Ishikawa (cell line): Measurements from ENCODE around the gene CHN2.

Experiments
- CEBPB ChIP-seq: IDR thresholded peaks from 2 replicates; pipeline ENCODE4 v1.6.1; 2012
- CREB1 ChIP-seq: IDR thresholded peaks from 2 replicates; pipeline ENCODE4 v1.6.1; 2012; ENCODE audit warnings: low read depth
- EGR1 ChIP-seq: IDR thresholded peaks from 2 replicates; pipeline ENCODE4 v1.6.1; 2012
- EP300 ChIP-seq: IDR thresholded peaks from 2 replicates; pipeline ENCODE4 v1.6.1; 2012; ENCODE audit warnings: borderline replicate concordance
- FOXM1 ChIP-seq: IDR thresholded peaks from 2 replicates; pipeline ENCODE4 v1.6.1; 2012; ENCODE audit warnings: low read depth, borderline replicate concordance
- NFIC ChIP-seq: IDR thresholded peaks from 2 replicates; pipeline ENCODE4 v1.6.1; 2012
- RAD21 ChIP-seq: IDR thresholded peaks from 2 replicates; pipeline ENCODE4 v1.6.1; 2012; ENCODE audit warnings: low read depth
- TAF1 ChIP-seq: IDR thresholded peaks from 2 replicates; pipeline ENCODE4 v1.6.1; 2012; ENCODE audit warnings: low read depth, mild to moderate bottlenecking
- TCF12 ChIP-seq: IDR thresholded peaks from 2 replicates; pipeline ENCODE4 v1.6.1; 2012; ENCODE audit warnings: low read depth
- TEAD4 ChIP-seq: IDR thresholded peaks from 2 replicates; pipeline ENCODE4 v1.6.1; 2012
- YY1 ChIP-seq: IDR thresholded peaks from 2 replicates; pipeline ENCODE4 v1.6.1; 2012; ENCODE audit warnings: low read depth
- ZBTB7A ChIP-seq: IDR thresholded peaks from 2 replicates; pipeline ENCODE4 v1.6.1; 2012; ENCODE audit warnings: low read depth
- TF ChIP-seq, protein P1 (sequence below): IDR thresholded peaks from 2 replicates; pipeline ENCODE4 v1.6.1; 2012
- TF ChIP-seq, protein P2 (sequence below): IDR thresholded peaks from 2 replicates; pipeline ENCODE4 v1.6.1; 2012
- TF ChIP-seq, protein P3 (sequence below): IDR thresholded peaks from 2 replicates; pipeline ENCODE4 v1.6.1; 2012; ENCODE audit warnings: low read depth, mild to moderate bottlenecking

Gene CHN2

DNA sequence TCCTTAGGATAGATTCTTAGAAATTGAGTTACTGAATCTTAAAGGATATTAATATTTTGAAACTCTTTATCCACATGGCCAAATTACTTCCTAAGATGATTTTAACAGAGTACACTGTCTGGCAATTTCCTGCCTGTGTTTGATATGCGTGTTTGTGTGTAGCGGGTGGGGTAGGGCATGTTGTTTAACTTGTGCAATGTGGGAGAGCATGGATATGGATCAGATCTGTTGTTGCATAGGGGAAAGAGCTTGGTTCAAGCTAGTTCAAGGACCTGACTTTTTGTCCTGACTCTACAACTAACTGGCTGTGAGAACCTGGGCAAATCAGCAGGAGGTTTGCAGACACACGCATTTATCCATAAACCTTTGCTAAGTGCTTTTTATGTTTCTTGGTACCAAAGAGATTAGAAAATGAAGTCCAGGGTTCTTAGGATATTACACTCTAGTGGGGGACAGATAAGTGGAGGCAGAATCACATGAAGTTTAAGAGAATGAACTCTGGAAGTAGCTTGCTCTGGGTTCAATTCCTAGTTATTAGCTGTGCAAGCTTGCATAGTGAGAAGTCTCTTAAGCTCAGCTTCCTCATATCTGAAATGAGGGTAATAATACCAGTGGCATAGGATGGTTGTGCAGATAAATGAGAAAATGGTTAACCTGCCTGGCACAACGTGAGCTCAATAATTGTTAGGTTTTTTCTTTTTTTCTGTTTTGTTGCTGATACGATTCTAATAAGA is 272.8 kb downstream of the CHN2 start:
- TF ChIP-seq CREB1 (no peak), TAF1 (no peak), NFIC (no peak), RAD21 (no peak), EP300 (no peak), CEBPB (no peak), YY1 (no peak)
- TF ChIP-seq, protein P1, sequence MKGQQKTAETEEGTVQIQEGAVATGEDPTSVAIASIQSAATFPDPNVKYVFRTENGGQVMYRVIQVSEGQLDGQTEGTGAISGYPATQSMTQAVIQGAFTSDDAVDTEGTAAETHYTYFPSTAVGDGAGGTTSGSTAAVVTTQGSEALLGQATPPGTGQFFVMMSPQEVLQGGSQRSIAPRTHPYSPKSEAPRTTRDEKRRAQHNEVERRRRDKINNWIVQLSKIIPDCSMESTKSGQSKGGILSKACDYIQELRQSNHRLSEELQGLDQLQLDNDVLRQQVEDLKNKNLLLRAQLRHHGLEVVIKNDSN = no peak
- TF ChIP-seq, protein P2, sequence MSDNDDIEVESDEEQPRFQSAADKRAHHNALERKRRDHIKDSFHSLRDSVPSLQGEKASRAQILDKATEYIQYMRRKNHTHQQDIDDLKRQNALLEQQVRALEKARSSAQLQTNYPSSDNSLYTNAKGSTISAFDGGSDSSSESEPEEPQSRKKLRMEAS = no peak
- TF ChIP-seq, protein P3, sequence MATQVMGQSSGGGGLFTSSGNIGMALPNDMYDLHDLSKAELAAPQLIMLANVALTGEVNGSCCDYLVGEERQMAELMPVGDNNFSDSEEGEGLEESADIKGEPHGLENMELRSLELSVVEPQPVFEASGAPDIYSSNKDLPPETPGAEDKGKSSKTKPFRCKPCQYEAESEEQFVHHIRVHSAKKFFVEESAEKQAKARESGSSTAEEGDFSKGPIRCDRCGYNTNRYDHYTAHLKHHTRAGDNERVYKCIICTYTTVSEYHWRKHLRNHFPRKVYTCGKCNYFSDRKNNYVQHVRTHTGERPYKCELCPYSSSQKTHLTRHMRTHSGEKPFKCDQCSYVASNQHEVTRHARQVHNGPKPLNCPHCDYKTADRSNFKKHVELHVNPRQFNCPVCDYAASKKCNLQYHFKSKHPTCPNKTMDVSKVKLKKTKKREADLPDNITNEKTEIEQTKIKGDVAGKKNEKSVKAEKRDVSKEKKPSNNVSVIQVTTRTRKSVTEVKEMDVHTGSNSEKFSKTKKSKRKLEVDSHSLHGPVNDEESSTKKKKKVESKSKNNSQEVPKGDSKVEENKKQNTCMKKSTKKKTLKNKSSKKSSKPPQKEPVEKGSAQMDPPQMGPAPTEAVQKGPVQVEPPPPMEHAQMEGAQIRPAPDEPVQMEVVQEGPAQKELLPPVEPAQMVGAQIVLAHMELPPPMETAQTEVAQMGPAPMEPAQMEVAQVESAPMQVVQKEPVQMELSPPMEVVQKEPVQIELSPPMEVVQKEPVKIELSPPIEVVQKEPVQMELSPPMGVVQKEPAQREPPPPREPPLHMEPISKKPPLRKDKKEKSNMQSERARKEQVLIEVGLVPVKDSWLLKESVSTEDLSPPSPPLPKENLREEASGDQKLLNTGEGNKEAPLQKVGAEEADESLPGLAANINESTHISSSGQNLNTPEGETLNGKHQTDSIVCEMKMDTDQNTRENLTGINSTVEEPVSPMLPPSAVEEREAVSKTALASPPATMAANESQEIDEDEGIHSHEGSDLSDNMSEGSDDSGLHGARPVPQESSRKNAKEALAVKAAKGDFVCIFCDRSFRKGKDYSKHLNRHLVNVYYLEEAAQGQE = no peak

DNA sequence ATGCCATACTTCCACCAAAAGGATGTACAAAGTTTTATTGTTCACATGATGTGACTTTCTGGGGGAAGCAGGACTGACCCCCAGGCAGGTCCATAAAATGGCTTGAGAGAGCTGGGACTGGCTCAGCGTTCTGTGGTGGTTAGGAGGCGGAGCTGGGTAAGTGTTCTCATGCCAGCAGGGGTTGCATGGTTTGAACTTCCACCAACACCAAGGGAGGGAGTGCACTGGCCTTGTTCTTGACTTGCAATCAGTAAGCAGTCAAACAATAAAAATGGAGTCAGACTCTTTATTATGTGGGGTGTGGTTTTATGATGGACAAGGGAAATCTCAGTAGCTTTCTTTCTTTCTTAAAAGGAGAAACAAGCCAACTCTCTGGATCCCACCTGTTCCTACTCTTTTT is 273.6 kb downstream of the CHN2 start:
- TF ChIP-seq, protein P2 = no peak
- no peak for TF ChIP-seq RAD21

DNA sequence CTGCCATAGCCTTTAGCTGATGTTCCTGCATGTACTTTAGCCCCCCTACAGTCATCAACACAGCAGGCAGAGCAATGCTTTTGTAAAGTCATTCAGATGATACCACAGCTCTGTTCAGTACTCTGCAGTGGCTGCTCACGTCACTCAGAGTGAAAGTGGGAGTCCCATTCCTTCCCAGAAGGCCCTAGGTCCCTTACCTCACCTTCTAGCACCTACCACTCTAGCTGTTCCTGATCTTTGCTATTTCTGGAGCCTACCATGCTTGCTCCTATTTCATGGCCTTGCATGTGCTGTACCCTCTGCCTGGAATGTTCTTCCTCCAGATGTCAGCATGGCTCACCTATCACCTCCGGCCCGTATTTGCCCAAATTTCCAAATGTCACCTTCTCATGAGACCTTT is 274.7 kb downstream of the CHN2 start:
- TF ChIP-seq EGR1 (no peak), TAF1 (no peak), EP300 (no peak), TEAD4 (no peak), YY1 (no peak)
- TF ChIP-seq, protein P2 = no peak
- TF ChIP-seq, protein P1 = no peak

DNA sequence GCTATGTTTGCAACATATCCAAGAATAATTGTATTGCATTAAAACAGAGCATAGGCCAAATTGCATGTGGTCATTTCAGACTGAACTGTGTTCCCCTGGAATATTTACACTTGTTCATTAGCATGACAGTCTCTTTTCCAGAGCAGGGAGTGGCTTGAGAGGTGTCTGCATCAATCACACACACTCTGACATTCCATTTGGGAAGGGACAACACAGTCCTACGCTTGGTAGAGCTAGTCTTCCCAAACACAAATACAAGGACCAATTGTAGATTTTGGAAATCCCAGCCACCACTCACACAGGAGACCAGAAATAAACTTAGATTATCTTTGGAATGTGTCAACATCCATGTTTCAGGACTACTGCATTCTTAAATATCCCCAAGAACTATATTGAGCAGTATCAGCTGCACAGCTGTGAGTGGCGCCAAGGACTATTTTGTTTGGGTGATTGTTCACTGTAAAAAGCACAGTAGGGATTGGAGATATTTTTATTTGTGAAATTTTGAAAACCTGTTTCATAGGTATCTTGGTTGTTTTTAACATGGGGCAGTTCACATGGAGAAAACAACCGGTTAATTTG is 275.5 kb downstream of the CHN2 start:
- TF ChIP-seq EGR1 = no peak
- TF ChIP-seq, protein P2 = no peak

DNA sequence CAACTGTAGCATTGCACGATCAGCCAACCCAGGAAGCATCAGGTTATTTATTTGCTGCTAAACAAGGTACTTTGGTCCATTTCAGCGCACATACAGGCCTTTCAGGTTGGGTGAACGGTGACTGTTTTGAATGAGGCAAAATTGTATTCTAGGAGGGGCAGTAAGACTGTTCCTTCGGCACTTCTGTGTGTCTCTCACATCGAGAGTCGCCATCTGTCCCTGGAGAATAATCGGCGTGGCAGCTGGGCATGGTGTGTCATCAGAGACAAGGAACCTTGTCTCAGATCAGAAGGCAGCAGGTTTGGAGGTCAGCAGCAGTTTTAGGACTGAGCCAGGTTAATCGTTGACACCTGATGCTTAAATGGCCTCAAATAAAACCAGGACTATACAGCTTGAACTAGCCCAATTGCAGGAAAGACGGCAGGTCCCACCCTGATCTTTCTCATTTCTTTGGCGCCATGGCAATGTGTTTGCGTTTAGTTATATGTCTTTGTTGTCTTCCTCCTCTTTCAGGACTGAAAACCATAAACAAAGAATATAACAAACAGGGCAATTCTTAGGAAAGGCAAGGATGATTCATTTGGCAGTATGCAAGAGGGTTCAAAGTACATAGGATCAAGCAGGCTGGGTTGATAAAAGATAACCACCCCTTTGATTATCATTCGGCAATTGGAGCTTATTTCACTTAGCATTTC is 277.0 kb downstream of the CHN2 start:
- TF ChIP-seq EGR1 = no peak
- TF ChIP-seq, protein P1 = no peak
- TF ChIP-seq TCF12 = no peak
- TF ChIP-seq, protein P2 = no peak
- no peak for TF ChIP-seq TAF1
- no peak for TF ChIP-seq RAD21
- no peak for TF ChIP-seq NFIC
- TF ChIP-seq TEAD4 = no peak
- TF ChIP-seq YY1 = no peak
- TF ChIP-seq, protein P3 = no peak
- TF ChIP-seq EP300 = no peak
- no peak for TF ChIP-seq CEBPB
- no peak for TF ChIP-seq ZBTB7A
- no peak for TF ChIP-seq FOXM1
